HepG2 (cell line): ENCODE measurements around the gene CD33. TPM values are rescaled to one million over a fixed set of nuclear protein-coding genes. Genes with fewer than 3 reads are reported as not detected.

Source experiments
- ATAC-seq: fragments of 200-7000 bp; cut with Tn5 transposase; 3 replicates; pipeline ENCODE4 v1.9.1; 2020; ENCODE audit warnings: mild to moderate bottlenecking, moderate library complexity
- BruUV-seq: library from RNA; stranded (reverse); fragments of 400-500 nt; replicated peaks from 2 replicates; lab custom pipeline; 2021; lab: Mats Ljungman, UMichigan
- CTCF ChIA-PET: fragments of 300-600 bp; formaldehyde crosslinking; extraction: SDS; loops from one replicate; lab custom pipeline; 2021; ENCODE audit warnings: low total read pairs, inconsistent platforms, low intra/inter-chr PET ratio; lab: Yijun Ruan, JAX
- POLR2A ChIA-PET: fragments of 350-600 bp; sonication (Branson Sonifier 250); formaldehyde crosslinking; loops from one replicate; lab custom pipeline; 2020; ENCODE audit warnings: antibody characterized with exemption, inconsistent platforms; lab: Yijun Ruan, JAX
- DNase-seq: peaks from one replicate; pipeline ENCODE4 v3.0.0-alpha.2; 2015; ENCODE audit warnings: low spot score
- FAIRE-seq: peaks from 3 replicates; lab custom pipeline; 2011; peaks lifted over from hg19 to GRCh38; lab: Jason Lieb, UNC
- H2AFZ ChIP-seq: one replicate; pipeline ENCODE4 v1.6.1; 2011; ENCODE audit warnings: low read length, inconsistent platforms
- H3K27ac ChIP-seq: fragments of 300-600 bp; 3 replicates; pipeline ENCODE4 v1.8.0; 2011; ENCODE audit warnings: mixed run types, mild to moderate bottlenecking, mixed read lengths, low read length, inconsistent platforms; ENCODE audit not compliant: insufficient read depth; ENCODE audit errors: extremely low read length
- H3K27me3 ChIP-seq, 2 experiments: fragments of 200-600 bp in 1 of 2; 2 replicates in 1 of 2; 3 replicates in 1 of 2; pipeline versions ENCODE4 v1.6.0 to v1.8.0; 2011; ENCODE audit warnings: low read length in 2 of 2, mild to moderate bottlenecking in 2 of 2, moderate library complexity in 2 of 2, inconsistent platforms in 1 of 2; ENCODE audit not compliant: insufficient read depth in 2 of 2, control insufficient read depth in 1 of 2
- H3K36me3 ChIP-seq, 2 experiments: fragments of 200-600 bp in 1 of 2; replicated peaks in 1 of 2; 2 replicates in 1 of 2; 3 replicates in 1 of 2; pipeline versions ENCODE4 v1.5.1 to v1.8.0; 2011; ENCODE audit warnings: low read length in 2 of 2, inconsistent platforms in 1 of 2; ENCODE audit not compliant: insufficient read depth in 2 of 2, control insufficient read depth in 1 of 2
- H3K4me1 ChIP-seq: 2 replicates; pipeline ENCODE4 v1.5.1; 2012; ENCODE audit warnings: low read length, inconsistent platforms; ENCODE audit not compliant: insufficient read depth
- H3K4me2 ChIP-seq: 2 replicates; pipeline ENCODE4 v1.6.0; 2011; ENCODE audit warnings: low read depth, low read length, inconsistent platforms
- H3K4me3 ChIP-seq, 3 experiments: fragments of 200-600 bp in 1 of 3; sonication (generic), shearing (Covaris generic) in 1 of 3; replicated peaks in 1 of 3; 2 replicates each; pipeline ENCODE4 v1.5.1; 2011 to 2016; ENCODE audit warnings: low read length in 3 of 3, inconsistent platforms in 2 of 3, low read depth in 2 of 3, mild to moderate bottlenecking in 2 of 3, control low read depth in 1 of 3, mixed read lengths in 1 of 3; ENCODE audit not compliant: insufficient read depth in 1 of 3
- H3K79me2 ChIP-seq: one replicate; pipeline ENCODE4 v1.6.1; 2011; ENCODE audit warnings: low read length, inconsistent platforms; ENCODE audit not compliant: insufficient read depth
- H3K9ac ChIP-seq: 2 replicates; pipeline ENCODE4 v1.6.0; 2011; ENCODE audit warnings: mild to moderate bottlenecking, low read depth, low read length, inconsistent platforms; ENCODE audit not compliant: insufficient read depth
- H3K9me3 ChIP-seq: 2 replicates; pipeline ENCODE4 v1.5.1; 2012; ENCODE audit warnings: mild to moderate bottlenecking, low read length
- H4K20me1 ChIP-seq: 2 replicates; pipeline ENCODE4 v1.6.0; 2011; ENCODE audit warnings: inconsistent platforms, mild to moderate bottlenecking, low read length, moderate library complexity; ENCODE audit not compliant: insufficient read depth
- CBX2 ChIP-seq, 2 experiments: fragments of 200-600 bp in 1 of 2; sonication (generic); formaldehyde crosslinking in 1 of 2; IDR thresholded peaks; 2 replicates each; pipeline versions ENCODE4 v1.7.0 to v1.8.1; 2018 to 2022; ENCODE audit warnings: low read depth in 2 of 2, low read length in 1 of 2, mild to moderate bottlenecking in 1 of 2, missing genetic modification reagents in 1 of 2
- HNF4A ChIP-seq: sonication (generic); formaldehyde crosslinking; IDR thresholded peaks from 2 replicates; pipeline ENCODE4 v1.4.0; 2020; ENCODE audit warnings: missing genetic modification reagents
- NR0B2 ChIP-seq: sonication (generic); formaldehyde crosslinking; IDR thresholded peaks from 2 replicates; pipeline ENCODE4 v1.4.0; 2020; ENCODE audit warnings: mild to moderate bottlenecking, missing genetic modification reagents
- RFX3 ChIP-seq: IDR thresholded peaks from 2 replicates; pipeline ENCODE4 v1.6.1; 2016; ENCODE audit warnings: missing biosample characterization, missing genetic modification reagents
- SKI ChIP-seq: fragments of 450-650 bp; IDR thresholded peaks from one replicate; pipeline ENCODE4 v1.6.1; 2018; ENCODE audit warnings: mild to moderate bottlenecking; ENCODE audit not compliant: partially characterized antibody
- TBL1XR1 ChIP-seq: fragments of 150-350 bp; IDR thresholded peaks from 2 replicates; pipeline ENCODE4 v1.6.1; 2014; ENCODE audit warnings: borderline replicate concordance, low read length; ENCODE audit not compliant: partially characterized antibody
- ZBTB40 ChIP-seq, 2 experiments: fragments of 450-650 bp in 1 of 2; sonication (generic) in 1 of 2; formaldehyde crosslinking in 1 of 2; IDR thresholded peaks; 2 replicates each; pipeline versions ENCODE4 v1.6.1 to v1.8.0; 2016 to 2022; ENCODE audit warnings: antibody characterized with exemption in 1 of 2, mild to moderate bottlenecking in 1 of 2, missing genetic modification reagents in 1 of 2
- ZFP41 ChIP-seq: sonication (generic); formaldehyde crosslinking; IDR thresholded peaks from 2 replicates; pipeline ENCODE4 v1.4.0; 2020; ENCODE audit warnings: mild to moderate bottlenecking, missing genetic modification reagents, borderline replicate concordance
- ZNF280B ChIP-seq: sonication (generic); formaldehyde crosslinking; IDR thresholded peaks from 2 replicates; pipeline ENCODE4 v1.5.0; 2020; ENCODE audit warnings: missing genetic modification reagents, mild to moderate bottlenecking, borderline replicate concordance
- ZNF724P ChIP-seq: sonication (generic); formaldehyde crosslinking; IDR thresholded peaks from 2 replicates; pipeline ENCODE4 v1.8.0; 2022; ENCODE audit warnings: missing genetic modification reagents, borderline replicate concordance
- WGBS: methylation state at CpG from one replicate; pipeline ENCODE4 v1.1.6; 2017; ENCODE audit warnings: low lambda C conversion rate; 5-methylcytosine and 5-hydroxymethylcytosine counted together
- in situ Hi-C: cut with HindIII; loops from 2 replicates; pipeline ENCODE4 v1.10.0; 2017; ENCODE audit warnings: low pct_unique_long_range_greater_than_20kb; ENCODE audit not compliant: extremely low pct_ligation_motif_present
- intact Hi-C: fragments of 100-400 bp; cut with micrococcal nuclease; formaldehyde crosslinking; loops from one replicate; pipeline ENCODE4 v1.10.0; 2022; ENCODE audit not compliant: unreplicated experiment
- polyA plus RNA-seq, 8 experiments: library from polyadenylated mRNA; depleted of rRNA in 3 of 8; stranded (reverse) in 7 of 8; unstranded in 1 of 8; fragments of >200 nt; fragmentation: Illumina TruSeq in 4 of 8; extraction: Trizol in 4 of 8; gene quantifications; 2 replicates each; pipeline versions ENCODE4 v1.2.1 to v1.2.3, GENCODE V29; 2011 to 2016; ENCODE audit warnings: low read depth in 4 of 8, missing spikeins in 1 of 8, mixed read lengths in 1 of 8; ENCODE audit not compliant: insufficient read depth in 1 of 8
- total RNA-seq, 5 experiments: library from RNA; depleted of rRNA; stranded (reverse); fragments of >200 nt; fragmentation: Illumina TruSeq; extraction: Trizol; gene quantifications; 2 replicates each; pipeline ENCODE4 v1.2.3, GENCODE V29; 2016; ENCODE audit warnings: low read depth in 1 of 5

Gene CD33
- total and polyA plus RNA-seq, 2 of the 13 experiments (the other 11 are each of a cell fraction or from before 2014, with no cell fraction given) = 0.29 TPM; not detected in 1

GRCh38 chr19:51240866-51241265, 16.0 kb downstream of the CD33 start:
- Histone ChIP-seq H4K20me1 (no peaks in the 10 kb centered on the region), H3K27me3 (peaks cover 0 to 8% of the 10 kb centered on the region in 2 experiments; a peak in 1 of 5 replicates), H3K79me2 (no peaks in the 10 kb centered on the region), H3K9me3 (no peaks in the 10 kb centered on the region), H3K4me3 (no peak overlapping the region), H3K9ac (no peak overlapping the region), H3K27ac (no peak overlapping the region), H3K4me1 (peaks cover 5% of the 10 kb centered on the region; the same call in 1 of the 2 replicates), H2AFZ (no peak overlapping the region), H3K4me2 (no peak overlapping the region), H3K36me3 (no peaks in the 10 kb centered on the region)
- intact Hi-C loops (no loop called here), in situ Hi-C loops (no loop called here)
- no peak for DNase-seq
- ATAC-seq = no peak
- WGBS = 29% methylated on average over 3 of the region's 7 CpGs
- TF ChIP-seq RFX3 (CRISPR knock-in tag) (no peak), CBX2 (IDR thresholded peaks at IDR 0.05; ENCODE audit: low read depth, low read length) (no peak), CBX2 (CRISPR knock-in tag; IDR thresholded peaks at IDR 0.05; ENCODE audit: low read depth) (no peak), ZFP41 (no peak), TBL1XR1 (no peak), ZBTB40 (IDR thresholded peaks at IDR 0.05) (no peak), ZBTB40 (CRISPR knock-in tag; IDR thresholded peaks at IDR 0.05) (no peak), SKI (no peak), NR0B2 (CRISPR knock-in tag) (no peak), ZNF280B (no peak), ZNF724P (CRISPR knock-in tag) (no peak), HNF4A (CRISPR knock-in tag) (no peak)
- ChIA-PET CTCF (no interaction called here), POLR2A (no interaction called here)
- FAIRE-seq = no peak
- BruUV-seq = no TSS peak
